Fibroblast of villous mesenchyme (primary cell): ENCODE data around the gene PDZD7. TPM values are rescaled to one million over a fixed set of nuclear protein-coding genes. Genes with fewer than 3 reads are reported as not detected.

ENCODE experiments used
- DNase-seq: peaks from one replicate; pipeline ENCODE4 v3.0.0-alpha.2; 2010; ENCODE audit warnings: low read depth
- H3K4me3 ChIP-seq: 2 replicates; pipeline ENCODE4 v1.5.1; 2011; ENCODE audit warnings: low read depth, mild to moderate bottlenecking, low read length
- total RNA-seq: library from RNA; depleted of rRNA; stranded (reverse); fragments of >200 nt; gene quantifications from 2 replicates; pipeline ENCODE4 v1.2.3, GENCODE V29; 2012
- TF ChIP-seq, protein P1 (sequence below): IDR thresholded peaks from 2 replicates; pipeline ENCODE4 v1.5.1; 2012; ENCODE audit warnings: low read depth, mild to moderate bottlenecking, low read length; ENCODE audit not compliant: insufficient read depth

The PDZD7 gene
- total RNA-seq, 1 donor, result 1.7 TPM

DNA sequence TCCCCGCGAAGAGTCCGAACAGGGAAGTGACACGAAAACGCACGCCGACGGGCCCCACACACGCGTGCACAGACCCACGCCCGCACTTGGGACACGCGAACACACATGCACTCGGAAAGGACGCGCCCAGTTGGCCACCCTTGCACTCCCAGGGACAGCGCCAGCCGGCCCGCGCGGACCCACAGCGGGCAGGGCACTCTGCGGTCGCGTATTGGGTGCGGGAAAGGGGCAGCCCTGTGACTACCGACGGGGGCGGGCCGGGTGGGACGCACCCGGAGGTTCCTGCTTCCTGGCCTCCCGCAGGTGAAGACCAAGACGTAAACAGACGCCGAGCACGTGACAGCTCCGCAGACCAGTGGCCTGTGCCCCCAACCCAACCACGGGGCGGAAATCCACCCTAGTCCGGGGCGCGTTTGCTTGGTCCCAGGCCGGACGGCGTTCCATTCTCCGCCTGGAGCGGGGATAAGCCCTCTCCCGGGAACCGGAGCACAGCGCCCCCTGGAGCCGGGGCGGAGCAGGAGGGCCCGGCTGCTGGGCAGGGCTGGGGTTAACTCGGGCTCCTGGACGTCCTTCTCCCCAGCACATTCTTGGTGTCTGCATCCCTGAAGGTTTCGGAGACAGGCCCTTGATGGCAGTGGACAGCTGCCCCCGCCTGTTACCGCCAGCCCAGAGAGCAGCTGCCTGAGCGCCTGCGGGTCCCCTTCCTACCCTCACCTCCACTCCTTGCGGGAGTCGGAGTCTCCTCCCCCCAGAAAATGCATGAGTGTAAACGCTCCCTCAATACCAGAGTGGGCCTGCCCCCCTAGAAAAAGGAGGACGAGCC lies 33.4 kb downstream of the PDZD7 start:
- peak; percentile 77 for DNase-seq
- TF ChIP-seq, protein P1, sequence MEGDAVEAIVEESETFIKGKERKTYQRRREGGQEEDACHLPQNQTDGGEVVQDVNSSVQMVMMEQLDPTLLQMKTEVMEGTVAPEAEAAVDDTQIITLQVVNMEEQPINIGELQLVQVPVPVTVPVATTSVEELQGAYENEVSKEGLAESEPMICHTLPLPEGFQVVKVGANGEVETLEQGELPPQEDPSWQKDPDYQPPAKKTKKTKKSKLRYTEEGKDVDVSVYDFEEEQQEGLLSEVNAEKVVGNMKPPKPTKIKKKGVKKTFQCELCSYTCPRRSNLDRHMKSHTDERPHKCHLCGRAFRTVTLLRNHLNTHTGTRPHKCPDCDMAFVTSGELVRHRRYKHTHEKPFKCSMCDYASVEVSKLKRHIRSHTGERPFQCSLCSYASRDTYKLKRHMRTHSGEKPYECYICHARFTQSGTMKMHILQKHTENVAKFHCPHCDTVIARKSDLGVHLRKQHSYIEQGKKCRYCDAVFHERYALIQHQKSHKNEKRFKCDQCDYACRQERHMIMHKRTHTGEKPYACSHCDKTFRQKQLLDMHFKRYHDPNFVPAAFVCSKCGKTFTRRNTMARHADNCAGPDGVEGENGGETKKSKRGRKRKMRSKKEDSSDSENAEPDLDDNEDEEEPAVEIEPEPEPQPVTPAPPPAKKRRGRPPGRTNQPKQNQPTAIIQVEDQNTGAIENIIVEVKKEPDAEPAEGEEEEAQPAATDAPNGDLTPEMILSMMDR, result peak; percentile 86

DNA sequence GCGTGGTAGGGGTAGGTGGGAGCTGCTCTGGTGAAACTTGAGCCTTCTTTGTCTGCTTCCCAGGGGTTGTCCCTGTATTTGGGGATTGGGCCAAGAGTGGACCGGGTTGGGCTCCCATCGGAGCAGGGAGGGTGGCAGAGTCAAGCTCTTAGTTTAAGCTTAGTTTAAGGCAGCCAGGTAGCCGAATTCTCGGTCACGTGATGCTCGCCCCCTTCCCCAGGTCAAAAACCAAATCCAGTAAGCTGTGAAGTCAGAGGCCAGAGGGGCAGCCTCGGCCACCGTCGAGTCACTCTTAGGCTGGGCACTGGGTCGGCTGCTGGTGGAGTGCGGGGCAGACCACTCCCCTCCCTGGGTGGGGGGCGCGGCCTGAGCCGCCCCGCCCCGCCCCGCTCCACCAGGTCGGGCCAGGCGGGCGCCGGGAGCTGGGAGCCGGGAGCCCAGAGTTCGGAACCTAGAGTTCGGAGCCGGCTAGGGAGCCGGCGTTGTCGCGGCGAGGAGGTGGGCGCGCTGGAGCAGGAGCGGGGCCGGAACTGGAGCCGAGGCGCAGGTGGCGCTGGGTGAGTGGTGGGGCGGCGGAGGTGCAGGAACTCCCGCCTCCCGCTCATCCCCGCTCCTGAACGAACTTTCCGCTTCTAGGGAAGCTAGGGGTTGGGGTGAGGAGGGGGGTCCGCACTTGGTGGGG lies 34.1 kb downstream of the PDZD7 start:
- H3K4me3 ChIP-seq, result peak overlapping the region; percentile 91
- TF ChIP-seq, protein P1, result no peak
- no peak for DNase-seq

More for the DNA sequence above, 33.4 kb downstream of the PDZD7 start:
- peak overlapping the region; percentile 91 for H3K4me3 ChIP-seq

DNA sequence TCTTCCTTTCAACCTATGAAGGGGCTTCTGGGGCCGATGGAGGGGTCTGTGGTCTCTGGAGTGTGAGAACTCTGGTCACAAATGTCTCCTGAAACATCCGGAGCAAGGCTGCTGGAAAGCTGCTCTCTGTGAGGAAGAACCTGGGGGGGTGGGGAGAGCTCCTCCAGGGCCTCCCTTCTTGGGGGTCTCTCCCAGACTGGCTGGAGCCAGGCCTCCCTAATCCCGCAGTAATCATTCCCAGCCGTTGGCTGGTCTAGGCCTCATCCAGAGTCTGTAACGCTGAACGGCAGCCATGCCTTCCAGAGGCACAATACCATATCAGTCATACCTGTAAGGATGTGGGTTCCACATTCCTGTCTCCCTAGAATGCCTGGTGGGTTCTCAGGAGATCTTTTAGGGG lies 35.7 kb downstream of the PDZD7 start:
- no peak for DNase-seq
- no peak overlapping the region for H3K4me3 ChIP-seq
- TF ChIP-seq, protein P1, result no peak

DNA sequence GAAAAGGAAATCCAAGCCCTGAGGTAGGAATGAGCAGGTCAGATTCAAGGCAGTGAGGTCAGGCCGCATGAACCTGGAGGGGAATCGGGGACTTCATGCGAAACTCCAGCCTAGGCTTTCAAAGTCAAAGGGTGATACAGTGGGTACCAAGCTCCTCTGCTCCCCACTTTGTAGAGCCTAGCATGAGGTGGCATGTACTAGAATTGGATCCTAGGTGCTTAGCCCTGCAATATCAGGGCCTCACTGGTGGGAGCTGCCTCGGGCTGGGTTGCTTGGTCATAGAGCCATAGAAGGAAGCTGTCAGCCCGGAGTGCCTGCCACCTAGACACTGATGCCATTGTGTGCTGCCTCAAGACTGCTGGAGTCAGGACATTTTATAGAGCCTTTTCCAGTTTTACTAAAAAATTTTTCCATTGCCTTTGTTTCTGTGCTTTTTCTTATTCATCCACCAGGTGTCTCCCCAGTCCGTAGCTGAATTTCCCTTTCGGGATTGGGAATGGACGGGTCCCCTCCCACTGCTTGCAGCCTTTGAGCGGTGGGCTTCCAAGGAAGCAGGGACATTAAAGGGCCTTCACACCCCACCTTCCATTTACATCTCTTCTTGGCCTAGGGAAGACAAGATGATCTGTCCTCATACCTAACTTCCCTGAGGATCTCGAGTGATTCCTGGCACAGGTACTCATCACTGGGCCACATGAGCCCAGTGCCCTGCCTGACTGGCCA lies 36.8 kb downstream of the PDZD7 start:
- TF ChIP-seq, protein P1, result peak; percentile 73
- H3K4me3 ChIP-seq, result no peak overlapping the region
- peak; percentile 47 for DNase-seq

DNA sequence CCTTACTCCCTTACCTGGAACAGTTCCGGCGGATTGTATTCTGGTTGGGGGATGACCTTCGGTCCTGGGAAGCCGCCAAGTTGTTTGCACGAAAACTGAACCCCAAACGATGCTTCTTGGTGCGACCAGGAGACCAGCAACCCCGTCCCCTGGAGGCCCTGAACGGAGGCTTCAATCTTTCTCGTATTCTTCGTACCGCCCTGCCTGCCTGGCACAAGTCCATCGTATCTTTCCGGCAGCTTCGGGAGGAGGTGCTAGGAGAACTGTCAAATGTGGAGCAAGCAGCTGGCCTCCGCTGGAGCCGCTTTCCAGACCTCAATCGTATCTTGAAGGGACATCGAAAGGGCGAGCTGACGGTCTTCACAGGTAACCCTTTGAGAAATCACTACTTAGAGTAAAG lies 41.8 kb downstream of the PDZD7 start:
- no peak for DNase-seq
- TF ChIP-seq, protein P1, result no peak
- H3K4me3 ChIP-seq, result no peak overlapping the region

DNA sequence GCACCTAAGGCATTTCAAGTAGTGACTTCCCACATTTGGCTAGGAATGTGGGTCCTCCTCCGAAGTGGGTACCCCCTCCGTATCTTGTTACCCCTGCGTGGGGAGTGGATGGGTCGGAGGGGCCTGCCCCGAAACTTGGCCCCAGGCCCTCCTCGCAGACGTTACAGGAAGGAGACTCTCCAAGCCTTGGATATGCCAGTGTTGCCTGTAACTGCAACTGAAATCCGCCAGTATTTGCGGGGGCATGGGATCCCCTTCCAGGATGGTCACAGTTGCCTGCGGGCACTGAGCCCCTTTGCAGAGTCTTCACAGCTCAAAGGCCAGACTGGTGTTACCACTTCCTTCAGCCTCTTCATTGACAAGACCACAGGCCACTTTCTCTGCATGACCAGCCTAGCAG lies 42.8 kb downstream of the PDZD7 start:
- TF ChIP-seq, protein P1, result no peak
- H3K4me3 ChIP-seq, result peak overlapping the region; percentile 99

More for the DNA sequence above, 42.8 kb downstream of the PDZD7 start:
- no peak for DNase-seq
